ENCODE results near the gene MTA3.
A peak's percentile ranks its signal among the peaks of the same experiment; 100 is the strongest.
"Not testable (repeated sequence)": the region's sequence is repeated elsewhere in the genome, so short reads cannot be mapped to it uniquely, and the experiment has no call there.

Gene MTA3

DNA sequence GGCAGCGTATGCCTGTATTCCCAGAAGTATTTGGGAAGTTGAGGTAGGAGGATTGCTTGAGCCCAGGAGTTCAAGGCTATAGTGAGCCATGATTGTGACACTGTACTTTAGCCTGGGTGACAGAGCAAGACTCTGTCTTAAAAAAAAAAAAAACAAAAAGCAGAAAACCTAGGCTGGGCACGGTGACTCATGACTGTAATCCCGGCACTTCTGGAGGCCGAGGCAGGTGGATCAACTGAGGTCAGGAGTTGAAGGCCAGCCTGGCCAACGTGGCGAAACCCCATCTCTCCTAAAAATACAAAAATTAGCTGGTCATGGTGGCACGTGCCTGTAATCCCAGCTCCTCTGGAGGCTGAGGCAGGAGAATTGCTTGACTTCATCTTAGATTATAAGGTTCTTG lies 46.4 kb downstream of the MTA3 start:
- DNase-seq: peak; percentile 46

DNA sequence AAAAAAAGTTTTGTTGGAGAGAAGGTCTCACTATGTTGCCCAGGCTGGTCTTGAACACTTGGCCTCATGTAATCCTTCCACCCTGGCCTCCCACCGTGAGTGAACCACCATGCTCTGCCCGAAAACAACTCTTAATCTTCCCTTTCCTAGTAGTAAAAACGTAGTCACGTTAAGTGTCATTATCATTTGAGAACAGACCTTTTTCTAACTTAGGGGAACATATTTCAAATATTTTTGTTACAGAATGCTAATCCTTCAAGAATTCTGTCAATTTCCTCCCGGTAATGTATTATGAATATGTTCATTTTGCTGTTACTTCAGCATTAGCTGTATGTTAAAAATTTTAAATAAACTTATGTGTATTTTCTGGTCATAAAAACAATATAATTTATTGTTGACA lies 49.7 kb downstream of the MTA3 start:
- DNase-seq: no peak

DNA sequence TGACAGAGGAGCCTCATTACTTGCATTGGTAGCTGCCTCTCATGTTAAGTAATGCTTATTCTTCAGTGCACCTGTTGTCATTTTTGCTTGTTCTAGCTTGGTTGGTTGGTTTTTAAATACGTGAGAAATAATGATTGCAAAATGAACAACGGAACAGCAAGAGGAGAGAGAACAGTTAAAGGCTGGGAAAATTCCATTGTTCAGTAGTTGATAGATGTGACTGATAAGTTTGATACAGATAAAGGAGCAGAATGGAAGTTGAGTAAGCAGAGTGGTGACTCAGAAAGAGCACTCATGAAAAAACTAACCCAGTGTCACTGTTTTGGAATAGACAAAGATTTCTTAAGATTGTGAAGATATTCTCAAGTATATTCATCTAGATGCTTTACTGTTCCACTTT lies 50.5 kb downstream of the MTA3 start:
- peak; percentile 4 for DNase-seq

DNA sequence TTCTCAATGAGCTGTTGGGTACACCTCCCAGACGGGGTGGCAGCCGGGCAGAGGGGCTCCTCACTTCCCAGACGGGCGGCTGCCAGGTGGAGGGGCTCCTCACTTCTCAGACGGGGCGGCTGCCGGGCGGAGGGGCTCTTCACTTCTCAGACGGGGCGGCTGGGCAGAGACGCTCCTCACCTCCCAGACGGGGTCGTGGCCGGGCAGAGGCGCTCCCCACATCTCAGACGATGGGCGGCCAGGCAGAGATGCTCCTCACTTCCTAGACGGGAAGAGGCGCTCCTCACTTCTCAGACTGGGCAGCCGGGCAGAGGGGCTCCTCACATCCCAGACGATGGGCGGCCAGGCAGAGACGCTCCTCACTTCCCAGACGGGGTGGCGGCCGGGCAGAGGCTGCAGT lies 53.2 kb downstream of the MTA3 start:
- DNase-seq: not testable (repeated sequence)

DNA sequence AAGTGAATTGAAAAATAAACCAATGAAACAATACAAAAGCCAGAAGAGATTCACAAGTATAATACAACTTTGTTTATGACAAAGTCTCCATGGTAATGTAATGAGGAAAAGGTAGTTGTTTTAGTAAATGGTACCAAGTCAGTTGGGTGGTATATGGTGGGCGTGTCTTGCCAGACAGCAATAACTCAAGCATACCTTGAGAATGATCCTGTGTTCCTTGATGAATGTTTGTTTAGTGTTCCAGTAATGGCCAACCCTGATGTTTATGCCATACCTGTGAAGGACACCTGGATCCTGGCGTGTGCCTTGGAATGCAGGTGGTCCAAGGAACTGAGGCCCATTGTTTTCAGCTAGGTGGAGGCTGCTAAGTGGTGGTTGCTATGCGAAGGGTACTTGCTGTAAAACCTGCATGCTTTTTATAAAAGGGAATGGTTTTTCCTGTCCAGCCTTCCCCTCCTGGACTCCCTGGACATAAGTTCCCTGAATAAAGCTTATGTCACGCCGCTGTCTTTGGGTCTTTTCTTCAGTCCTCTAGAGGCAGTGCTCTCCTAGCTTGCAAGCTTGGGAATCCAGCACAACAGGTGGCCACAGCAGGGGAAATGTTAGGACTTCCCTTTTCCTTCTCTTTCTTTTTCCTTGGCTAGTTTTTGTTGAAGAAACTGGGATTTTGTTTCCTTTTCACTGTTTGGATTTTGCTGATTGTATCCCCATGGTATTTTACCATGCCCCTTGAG lies 54.7 kb downstream of the MTA3 start:
- no peak for DNase-seq

DNA sequence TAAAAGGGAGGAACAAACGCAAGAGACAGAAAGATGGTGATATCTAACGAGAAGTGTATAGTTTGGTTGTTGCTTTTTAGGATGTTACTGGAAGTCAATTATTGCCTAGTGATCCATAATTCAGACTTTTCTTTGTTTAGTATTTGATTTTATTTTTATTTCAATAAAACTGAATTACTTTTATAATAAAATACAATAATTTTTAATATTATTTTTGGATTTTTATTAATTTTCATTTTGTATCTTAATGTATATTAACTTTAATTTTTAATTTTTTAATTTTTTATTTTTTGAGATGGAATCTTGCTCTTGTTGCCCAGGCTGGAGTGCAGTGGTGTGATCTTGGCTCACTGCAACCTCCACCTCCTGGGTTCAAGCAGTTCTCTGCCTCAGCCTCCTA lies 55.6 kb downstream of the MTA3 start:
- DNase-seq: no peak

DNA sequence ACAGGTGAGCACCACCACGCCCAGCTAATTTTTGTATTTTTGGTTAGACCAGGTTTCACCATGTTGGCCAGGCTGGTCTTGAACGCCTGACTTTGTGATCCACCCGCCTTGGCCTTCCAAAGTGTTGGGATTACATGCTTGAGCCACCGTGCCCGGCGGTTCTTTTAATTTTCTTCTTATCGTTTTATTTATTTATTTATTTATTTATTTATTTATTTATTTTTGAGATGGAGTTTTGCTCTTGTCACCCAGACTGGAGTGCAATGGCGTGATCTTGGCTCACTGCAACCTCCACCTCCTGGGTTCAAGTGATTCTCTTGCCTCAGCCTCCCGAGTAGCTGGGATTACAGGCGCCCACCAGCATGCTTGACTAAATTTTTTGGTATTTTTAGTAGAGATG lies 59.6 kb downstream of the MTA3 start:
- DNase-seq: not testable (repeated sequence)

DNA sequence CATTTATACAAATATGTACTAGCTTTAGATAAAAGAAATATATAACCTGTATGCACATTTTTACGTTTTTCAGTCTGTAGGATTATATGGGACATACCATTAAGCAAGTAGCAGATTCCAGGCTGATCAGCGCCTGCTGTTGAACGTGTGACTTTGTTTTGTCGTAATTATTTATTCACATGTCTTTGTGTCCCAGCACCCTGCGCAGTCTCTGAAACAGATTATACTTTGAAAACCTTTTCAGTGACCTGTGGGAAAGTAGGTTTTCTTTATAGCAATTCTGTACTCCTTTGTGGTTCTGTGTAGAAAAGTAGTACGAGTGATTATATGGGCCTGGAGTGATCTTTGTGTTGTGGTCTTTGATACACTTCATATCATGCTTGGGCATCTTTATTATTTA lies 68.5 kb downstream of the MTA3 start:
- no peak for DNase-seq

DNA sequence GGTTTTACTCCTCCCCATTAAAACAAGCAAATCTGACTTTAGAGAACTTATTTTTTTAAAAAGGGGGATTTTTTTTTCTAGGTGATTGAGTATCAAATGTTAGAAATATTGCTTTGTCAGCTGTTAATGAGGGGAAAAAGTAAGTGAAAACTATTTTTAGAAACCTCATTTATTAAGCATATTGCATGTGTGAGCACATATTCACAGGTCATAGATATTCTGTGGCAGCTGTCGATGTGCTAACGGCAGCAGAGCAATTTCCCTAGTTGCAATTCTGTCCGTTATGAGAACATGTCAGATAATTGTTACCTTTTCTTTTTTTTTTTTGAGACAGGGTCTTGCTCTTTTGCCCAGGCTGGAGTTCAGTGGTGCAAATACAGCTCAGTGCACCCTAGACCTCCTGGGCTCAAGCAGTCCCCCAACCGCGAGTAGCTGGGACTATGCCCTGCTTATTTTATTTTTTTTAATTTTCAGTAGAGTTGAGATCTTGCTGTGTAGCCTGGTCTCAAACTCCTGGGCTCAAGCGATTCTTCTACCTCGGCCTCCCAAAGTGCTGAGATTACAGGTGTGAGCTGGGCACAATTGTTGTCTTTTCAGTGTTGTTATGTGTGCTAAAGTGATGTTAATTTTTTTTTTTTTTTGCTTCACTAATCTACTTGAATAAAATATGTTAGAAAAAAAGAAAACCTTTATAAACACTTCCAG lies 69.8 kb downstream of the MTA3 start:
- DNase-seq: no peak

DNA sequence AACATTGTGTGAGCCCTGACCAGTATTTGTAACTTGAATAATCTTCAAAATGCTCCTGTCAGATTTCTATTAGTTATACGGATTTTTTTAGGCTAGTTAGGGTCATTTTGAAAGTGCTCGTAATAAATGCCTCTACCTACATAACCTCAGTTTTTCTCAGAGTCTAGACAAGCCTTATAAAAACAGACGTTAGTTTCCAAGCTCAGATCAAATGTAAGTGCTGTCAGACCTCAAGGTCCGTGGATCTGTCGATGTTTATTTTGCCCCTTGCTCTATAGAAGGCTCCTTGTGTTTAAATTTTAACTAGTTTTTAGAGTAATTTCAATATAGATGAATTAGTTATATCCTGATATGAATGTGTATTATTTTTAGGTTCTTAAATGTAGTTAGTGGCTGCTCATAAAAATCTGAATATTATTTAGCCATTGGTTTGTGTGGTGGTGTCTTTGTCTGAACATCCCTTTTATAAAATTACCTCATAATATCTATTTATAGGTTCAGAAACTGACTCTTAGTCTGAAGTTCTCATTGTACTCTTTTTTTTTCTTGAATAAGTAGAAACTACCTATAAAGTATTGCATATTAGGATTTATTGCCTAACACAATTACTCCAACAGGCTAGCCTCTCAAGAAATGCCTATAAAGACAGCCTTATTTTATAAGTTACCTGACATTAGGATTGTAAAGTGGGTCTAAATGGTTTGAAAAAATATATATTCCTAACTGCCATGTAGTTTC lies 71.1 kb downstream of the MTA3 start:
- DNase-seq: peak; percentile 51

DNA sequence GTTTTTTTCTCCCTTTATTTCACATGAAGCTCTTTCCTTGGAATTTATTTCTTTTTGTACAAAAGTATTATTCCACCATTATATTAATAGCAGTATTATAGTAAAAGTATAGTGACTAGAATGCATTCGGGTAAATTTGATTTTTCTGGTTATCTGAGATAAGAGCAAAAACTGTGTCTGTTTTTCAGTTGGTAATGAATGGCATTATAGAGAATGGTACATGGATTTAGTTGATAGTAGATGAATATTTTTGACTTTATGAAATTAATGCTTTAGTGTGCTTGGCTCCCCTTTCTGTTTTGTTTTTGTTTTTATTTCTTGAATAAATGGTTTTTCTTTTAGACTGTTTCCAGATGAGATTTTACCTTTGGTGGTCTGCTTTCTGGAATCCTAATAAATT lies 71.8 kb downstream of the MTA3 start:
- DNase-seq: no peak

DNA sequence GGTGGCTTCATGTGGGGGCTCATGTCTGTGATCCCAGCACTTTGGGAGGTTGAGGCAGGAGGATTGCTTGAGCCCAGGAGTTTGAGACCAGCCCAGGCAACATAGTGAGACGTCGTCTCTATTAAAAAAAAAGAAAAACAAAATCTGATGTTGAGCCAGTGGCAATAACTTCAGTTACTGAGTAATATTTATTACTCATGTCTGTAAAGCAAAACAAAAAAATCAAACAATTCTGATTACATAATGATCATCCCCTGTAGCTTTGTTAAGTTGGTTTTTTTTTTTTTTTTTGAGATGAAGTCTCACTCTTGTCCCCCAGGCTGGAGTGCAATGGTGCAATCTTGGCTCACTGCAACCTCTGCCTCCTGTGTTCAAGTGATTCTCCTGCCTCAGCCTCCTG lies 73.9 kb downstream of the MTA3 start:
- DNase-seq: not testable (repeated sequence)

DNA sequence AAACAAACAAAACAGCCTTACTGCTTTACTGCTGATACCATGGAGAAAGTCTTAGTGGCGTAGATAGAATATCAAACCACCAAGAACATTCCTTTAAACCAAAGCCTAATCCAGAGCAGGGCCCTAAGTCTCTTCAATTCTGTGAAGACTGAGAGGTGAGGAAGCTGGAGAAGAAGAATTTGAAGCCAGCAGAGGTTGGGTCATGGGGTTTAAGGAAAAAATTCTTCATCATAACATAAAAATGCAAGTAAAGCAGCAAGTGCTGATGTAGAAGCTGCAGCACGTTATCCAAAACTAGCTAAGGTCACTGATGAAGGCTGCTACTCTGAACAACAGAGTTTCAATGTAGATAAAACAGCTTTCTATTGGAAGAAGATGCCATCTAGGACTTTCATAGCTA lies 77.1 kb downstream of the MTA3 start:
- DNase-seq: no peak

DNA sequence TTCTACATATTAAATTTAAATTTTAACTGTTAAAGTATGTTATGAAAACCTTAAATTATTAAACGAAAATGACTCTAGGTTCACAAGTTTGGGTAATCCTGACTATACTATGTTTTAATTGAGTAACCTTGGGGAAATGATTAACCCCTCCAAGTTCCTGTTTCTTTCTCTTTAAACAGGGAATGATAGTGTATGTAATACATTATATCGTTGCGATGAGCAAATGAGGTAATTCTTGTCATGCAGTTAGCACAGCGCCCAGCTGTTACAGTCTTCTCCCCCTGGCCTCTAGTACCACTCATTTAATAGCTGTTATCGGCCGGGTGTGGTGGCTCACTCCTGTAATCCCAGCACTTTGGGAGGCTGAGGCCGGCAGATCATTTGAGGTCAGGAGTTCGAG lies 80.4 kb downstream of the MTA3 start:
- peak; percentile 88 for DNase-seq

DNA sequence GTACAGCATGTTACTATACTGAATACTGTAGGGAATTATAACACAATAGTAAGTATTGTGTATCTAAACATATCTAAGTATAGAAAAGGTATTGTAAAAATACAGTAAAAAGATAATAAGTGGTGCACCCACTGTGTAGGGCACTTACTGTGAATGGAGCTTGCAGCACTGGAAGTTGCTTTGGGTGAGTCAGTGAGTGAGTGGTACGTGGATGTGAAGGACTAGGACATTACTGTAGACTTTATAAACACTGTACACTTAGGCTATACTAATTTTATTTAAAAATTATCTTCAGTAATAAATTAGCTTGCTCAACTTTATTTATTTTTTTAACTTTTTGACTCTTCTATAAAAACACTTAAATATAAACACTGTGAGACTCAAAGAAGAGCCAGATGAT lies 82.6 kb downstream of the MTA3 start:
- DNase-seq: no peak

DNA sequence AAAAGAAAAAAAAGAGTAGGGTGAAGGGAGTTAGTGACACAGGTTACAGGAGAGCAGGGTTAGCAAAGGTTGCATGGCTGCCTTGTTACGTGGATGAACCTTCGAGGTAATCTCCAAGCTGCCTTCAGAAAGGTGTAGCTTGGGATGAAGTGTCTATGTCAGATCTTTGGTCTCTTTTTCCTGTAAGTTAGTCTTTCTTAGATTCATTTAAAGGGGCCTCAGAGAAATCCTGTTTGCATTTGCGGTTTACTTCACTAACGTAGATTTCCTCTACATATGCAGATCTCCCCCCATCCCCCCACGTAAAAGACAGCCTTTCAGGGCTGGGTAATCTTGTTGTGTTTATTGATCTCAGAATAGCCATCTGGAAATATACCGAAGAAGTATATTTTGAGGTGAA lies 83.7 kb downstream of the MTA3 start:
- no peak for DNase-seq

DNA sequence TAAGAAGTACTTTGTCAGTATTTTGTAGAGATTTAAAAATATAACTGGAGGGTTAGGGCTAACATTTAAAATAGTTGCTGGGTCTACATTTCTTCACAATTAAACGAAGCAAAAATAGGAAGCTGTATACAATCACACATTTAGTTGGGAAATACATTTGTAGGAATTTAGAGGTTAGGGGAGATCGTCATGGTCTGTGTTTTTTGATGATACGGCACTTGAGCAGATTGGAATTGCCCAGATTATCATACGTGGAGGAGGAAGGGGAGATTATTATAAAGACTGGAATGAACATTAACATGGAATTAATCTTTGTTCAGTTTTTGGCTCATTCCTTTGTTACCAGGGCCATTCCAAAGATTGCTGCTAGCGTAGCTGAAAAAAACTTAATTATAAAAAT lies 84.6 kb downstream of the MTA3 start:
- DNase-seq: no peak

DNA sequence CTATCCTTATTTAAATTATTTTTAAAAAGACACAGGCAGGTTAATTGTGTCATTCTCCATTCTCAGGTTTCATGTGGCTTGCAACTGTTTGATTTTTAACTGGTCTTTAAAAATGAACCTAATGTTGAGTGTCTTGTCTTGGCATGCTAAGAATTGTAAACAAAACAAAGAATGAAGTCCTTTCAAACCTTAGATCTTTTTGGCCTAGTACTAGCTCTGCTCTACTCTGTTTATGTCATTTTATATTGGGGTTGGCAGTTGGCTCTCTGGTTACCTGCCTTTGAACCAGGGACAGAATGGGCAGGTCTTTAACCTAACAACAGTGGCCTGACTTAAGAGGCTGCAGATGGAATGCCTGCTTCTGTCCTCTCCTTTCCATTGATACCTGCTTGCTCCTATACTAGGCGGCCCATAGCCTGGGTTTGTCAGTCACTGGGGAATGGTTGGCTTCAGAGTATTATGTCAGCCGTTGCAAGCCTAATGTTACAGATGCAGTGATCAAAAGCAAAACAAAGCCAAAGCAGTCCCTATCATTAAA lies 85.5 kb downstream of the MTA3 start:
- DNase-seq: no peak

DNA sequence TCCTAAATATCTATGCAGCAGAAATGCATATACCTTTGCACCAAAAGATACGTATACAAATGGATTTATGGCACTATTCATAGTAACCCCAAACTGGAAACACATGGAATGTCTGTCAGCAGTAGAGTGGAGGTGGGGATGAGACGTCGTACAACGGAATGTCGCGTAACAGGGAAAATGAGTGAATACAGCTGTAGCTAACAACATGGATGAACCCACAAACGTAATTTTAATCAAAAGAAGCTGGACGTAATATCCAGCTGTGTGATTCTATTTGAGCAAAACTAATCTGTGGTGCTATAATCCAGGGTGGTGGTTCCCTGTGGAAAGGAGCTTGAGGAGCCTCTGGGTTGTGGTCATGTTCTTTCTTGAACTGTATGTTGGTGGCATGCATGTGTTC lies 89.9 kb downstream of the MTA3 start:
- no peak for DNase-seq

DNA sequence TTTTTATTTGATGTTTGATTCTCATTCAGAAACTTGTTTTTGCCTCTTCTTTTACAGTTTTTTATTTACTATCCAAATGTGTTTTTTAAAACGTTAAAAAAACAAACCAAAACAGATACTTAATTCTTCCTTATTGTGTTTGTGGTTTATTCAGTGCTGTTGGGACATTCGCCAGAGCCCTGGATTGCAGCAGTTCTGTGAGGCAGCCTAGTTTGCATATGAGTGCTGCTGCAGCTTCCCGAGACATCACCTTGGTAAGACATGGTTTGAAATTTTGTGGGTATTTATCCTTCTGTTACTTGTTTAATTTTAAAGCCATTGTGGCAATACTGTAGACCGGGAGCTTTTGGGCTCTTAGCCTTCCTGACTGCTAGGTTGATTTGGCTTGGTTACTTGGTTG lies 91.2 kb downstream of the MTA3 start:
- no peak for DNase-seq

DNA sequence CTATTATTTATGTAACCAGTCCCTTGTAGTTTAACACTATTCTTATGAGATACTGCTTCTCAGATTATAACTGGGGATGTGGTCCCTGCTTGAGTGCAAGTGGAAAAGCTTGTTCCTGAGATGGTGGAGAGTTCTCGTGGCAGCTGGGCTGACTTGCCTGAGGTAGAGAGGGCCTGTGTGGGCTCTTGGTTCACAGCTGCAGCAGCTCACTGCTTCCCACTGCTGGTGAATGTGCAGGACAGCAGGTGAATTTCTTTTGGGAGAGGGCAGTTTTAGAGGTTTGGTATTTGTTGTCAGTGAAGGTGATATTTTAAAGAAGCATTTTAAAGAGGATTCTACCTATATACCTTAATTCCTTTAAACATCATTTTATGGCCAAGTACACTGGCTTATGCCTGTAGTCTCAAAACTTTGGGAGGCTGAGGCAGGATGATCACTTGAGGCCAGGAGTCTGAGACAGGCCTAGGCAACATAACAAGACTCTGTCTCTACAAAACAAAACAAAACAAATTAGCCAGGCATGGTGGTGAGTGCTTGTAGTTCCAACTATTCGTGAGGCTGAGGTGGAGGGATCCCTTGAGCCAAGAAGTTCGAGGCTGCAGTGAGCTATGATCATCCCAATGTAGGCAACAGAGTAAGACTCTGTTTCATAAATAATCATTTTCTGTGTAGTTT lies 94.8 kb downstream of the MTA3 start:
- DNase-seq: peak; percentile 59

DNA sequence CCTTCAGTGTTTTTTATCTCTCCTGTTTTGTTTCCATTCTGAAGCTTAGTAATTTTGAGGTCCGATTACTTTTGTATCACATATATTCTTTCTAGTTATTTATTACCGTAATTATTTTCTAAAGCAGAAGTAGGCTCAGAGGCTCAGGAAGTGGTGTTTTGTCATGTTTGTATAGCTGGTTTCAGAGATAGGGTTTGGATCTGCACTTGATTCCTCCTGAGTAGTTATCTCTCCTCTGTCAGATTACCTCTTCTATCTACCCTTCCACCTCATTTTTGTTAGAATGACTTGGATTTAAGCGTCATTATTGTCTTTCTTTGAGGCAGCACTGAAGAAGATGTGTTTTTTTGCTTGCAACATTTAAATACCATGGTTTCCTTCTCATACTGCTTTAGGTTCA lies 95.4 kb downstream of the MTA3 start:
- DNase-seq: peak; percentile 38

DNA sequence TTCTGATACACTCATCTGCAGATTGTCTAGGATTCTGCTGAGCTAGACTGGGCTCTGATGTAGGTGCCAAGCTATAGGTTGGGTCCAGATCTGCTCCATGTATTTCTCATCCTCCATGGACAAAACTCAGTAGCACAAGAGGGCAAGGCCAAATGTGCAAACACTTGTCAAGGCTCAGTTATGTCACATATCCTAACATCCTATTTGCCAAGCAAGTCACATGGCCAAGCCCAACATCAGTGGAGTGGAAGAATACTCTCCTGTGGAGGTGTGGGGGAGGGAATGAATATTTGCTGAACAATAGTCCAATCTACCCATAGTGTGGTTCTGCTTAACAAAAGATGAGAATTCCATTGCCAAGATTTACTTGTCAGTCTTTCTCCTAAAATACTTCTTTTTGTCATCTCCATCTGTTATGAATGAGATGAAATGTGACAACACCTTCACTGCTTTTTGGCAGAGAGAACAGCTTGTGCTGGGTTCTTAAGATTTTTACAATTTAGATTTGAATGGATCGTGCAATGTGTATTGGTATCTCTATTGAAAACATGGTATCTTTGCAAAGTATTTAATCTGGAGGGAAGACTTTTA lies 105.7 kb downstream of the MTA3 start:
- no peak for DNase-seq

Data from MV-4-11 (cell line).